Measurements from ENCODE around the gene MRPS31.
"Not testable (repeated sequence)": the region's sequence is repeated elsewhere in the genome, so short reads cannot be mapped to it uniquely, and the experiment has no call there.

MRPS31 gene

GRCh38 chr13:40800559-40800958, 29.6 kb upstream of the MRPS31 start:
- H3K36me3 ChIP-seq (ENCODE audit: control insufficient read depth, insufficient read depth, low read length) = no peaks in the 10 kb centered on the region
- H3K4me3 ChIP-seq (ENCODE audit: low read length) = no peak overlapping the region
- H3K4me1 ChIP-seq (ENCODE audit: control insufficient read depth, insufficient read depth, low read length) = peaks cover 24% of the 10 kb centered on the region
- no peaks in the 10 kb centered on the region for H3K27me3 ChIP-seq (ENCODE audit: control insufficient read depth, insufficient read depth, low read length)
- no peaks in the 10 kb centered on the region for H3K9me3 ChIP-seq (ENCODE audit: control insufficient read depth, low read length)
- H3K9ac ChIP-seq (ENCODE audit: low read length) = no peak overlapping the region

DNA sequence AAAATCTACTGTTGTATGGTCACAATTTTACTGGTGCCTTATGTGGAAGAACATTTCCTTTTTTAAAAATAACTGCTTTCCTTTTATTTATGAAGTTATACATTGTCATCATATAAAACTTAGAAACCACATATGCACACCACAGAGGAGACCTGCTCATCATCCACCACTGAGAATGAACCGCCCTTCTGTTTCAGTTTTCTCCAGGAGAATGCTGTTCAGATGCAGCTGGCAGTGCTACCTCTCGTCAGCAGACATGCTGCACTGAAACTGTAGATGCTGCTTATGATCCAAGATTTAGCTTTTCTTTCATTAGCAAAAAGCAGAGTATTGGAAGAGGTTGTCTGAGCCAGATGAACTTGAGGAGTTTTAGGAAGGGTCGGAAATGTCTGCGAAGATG, 28.5 kb upstream of the MRPS31 start:
- Histone ChIP-seq H3K9me3 (ENCODE audit: control insufficient read depth, low read length) (no peaks in the 10 kb centered on the region), H3K4me1 (ENCODE audit: control insufficient read depth, insufficient read depth, low read length) (peaks cover 24% of the 10 kb centered on the region), H3K4me3 (ENCODE audit: low read length) (no peak overlapping the region), H3K36me3 (ENCODE audit: control insufficient read depth, insufficient read depth, low read length) (no peaks in the 10 kb centered on the region), H3K27me3 (ENCODE audit: control insufficient read depth, insufficient read depth, low read length) (no peaks in the 10 kb centered on the region), H3K9ac (ENCODE audit: low read length) (no peak overlapping the region)

GRCh38 chr13:40798380-40798779, 27.4 kb upstream of the MRPS31 start:
- Histone ChIP-seq H3K4me3 (ENCODE audit: low read length) (peak overlapping the region; percentile 57), H3K4me1 (ENCODE audit: control insufficient read depth, insufficient read depth, low read length) (peaks cover 24% of the 10 kb centered on the region), H3K9ac (ENCODE audit: low read length) (peak overlapping the region; percentile 57), H3K9me3 (ENCODE audit: control insufficient read depth, low read length) (no peaks in the 10 kb centered on the region), H3K27me3 (ENCODE audit: control insufficient read depth, insufficient read depth, low read length) (no peaks in the 10 kb centered on the region), H3K36me3 (ENCODE audit: control insufficient read depth, insufficient read depth, low read length) (no peaks in the 10 kb centered on the region)

GRCh38 chr13:40796649-40797048, 25.7 kb upstream of the MRPS31 start:
- Histone ChIP-seq H3K4me3 (ENCODE audit: low read length) (no peak overlapping the region), H3K36me3 (ENCODE audit: control insufficient read depth, insufficient read depth, low read length) (no peaks in the 10 kb centered on the region), H3K4me1 (ENCODE audit: control insufficient read depth, insufficient read depth, low read length) (peaks cover 16% of the 10 kb centered on the region), H3K9me3 (ENCODE audit: control insufficient read depth, low read length) (no peaks in the 10 kb centered on the region), H3K27me3 (ENCODE audit: control insufficient read depth, insufficient read depth, low read length) (no peaks in the 10 kb centered on the region), H3K9ac (ENCODE audit: low read length) (no peak overlapping the region)

DNA sequence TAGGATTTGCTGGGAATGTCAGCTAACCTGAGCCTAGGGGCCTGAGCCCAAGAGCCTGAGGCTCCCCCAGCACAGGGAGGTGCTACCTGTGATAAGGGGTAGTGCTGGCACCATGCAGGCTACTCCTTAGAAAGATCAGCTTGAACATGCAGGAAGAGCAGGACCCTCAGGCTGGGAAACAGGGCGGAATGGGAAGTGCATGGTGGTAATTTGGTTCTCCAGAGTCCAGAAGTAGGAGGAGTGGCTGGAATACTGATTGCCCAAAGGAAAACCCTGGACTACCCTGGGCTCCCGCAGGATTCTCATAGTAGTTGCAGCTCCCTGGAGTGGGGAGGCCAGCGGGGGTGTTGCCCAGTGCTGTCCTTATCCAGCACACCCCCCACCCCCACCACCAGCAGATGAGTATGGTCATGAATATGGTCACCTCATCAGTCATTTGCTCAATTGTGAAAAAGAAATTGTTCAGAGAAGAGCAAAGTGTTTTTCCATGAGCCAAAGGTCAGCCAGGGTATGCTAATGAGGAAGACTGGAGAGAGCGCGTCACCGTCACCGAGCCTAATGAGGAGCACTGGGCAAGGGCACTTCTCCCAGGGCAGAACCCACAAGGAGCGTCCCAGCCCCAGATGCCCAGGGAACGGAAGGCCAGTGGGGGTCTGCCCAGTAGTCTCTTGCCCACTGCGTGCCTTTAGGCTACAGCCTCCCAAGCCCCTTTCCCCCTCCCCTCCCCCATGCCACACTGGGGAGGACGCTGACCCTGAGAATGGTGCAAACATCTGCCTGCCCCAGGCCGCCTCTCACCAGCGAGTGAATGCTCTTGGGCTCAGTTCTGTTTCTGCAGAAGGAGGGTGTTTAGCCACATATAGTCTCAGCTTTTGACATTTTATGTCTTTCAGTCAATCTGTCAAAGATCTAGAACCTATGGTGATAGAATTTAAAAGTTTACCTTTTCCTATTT, 23.7 kb upstream of the MRPS31 start:
- no peak overlapping the region for H3K4me3 ChIP-seq (ENCODE audit: low read length)
- H3K4me1 ChIP-seq (ENCODE audit: control insufficient read depth, insufficient read depth, low read length) = peaks cover 9% of the 10 kb centered on the region
- no peaks in the 10 kb centered on the region for H3K27me3 ChIP-seq (ENCODE audit: control insufficient read depth, insufficient read depth, low read length)
- H3K9me3 ChIP-seq (ENCODE audit: control insufficient read depth, low read length) = no peaks in the 10 kb centered on the region
- no peaks in the 10 kb centered on the region for H3K36me3 ChIP-seq (ENCODE audit: control insufficient read depth, insufficient read depth, low read length)
- H3K9ac ChIP-seq (ENCODE audit: low read length) = no peak overlapping the region

GRCh38 chr13:40793339-40793738, 22.3 kb upstream of the MRPS31 start:
- no peaks in the 10 kb centered on the region for H3K36me3 ChIP-seq (ENCODE audit: control insufficient read depth, insufficient read depth, low read length)
- H3K4me1 ChIP-seq (ENCODE audit: control insufficient read depth, insufficient read depth, low read length) = no peaks in the 10 kb centered on the region
- no peak overlapping the region for H3K9ac ChIP-seq (ENCODE audit: low read length)
- no peaks in the 10 kb centered on the region for H3K27me3 ChIP-seq (ENCODE audit: control insufficient read depth, insufficient read depth, low read length)
- no peaks in the 10 kb centered on the region for H3K9me3 ChIP-seq (ENCODE audit: control insufficient read depth, low read length)
- no peak overlapping the region for H3K4me3 ChIP-seq (ENCODE audit: low read length)

- Histone ChIP-seq H3K4me3 (ENCODE audit: low read length) (no peak overlapping the region), H3K9ac (ENCODE audit: low read length) (no peak overlapping the region), H3K4me1 (ENCODE audit: control insufficient read depth, insufficient read depth, low read length) (no peaks in the 10 kb centered on the region), H3K36me3 (ENCODE audit: control insufficient read depth, insufficient read depth, low read length) (no peaks in the 10 kb centered on the region), H3K9me3 (ENCODE audit: control insufficient read depth, low read length) (no peaks in the 10 kb centered on the region), H3K27me3 (ENCODE audit: control insufficient read depth, insufficient read depth, low read length) (no peaks in the 10 kb centered on the region)
Measured at GRCh38 chr13:40792284-40793051, 21.5 kb upstream of the MRPS31 start.

- Histone ChIP-seq H3K36me3 (ENCODE audit: control insufficient read depth, insufficient read depth, low read length) (no peaks in the 10 kb centered on the region), H3K27me3 (ENCODE audit: control insufficient read depth, insufficient read depth, low read length) (no peaks in the 10 kb centered on the region), H3K4me1 (ENCODE audit: control insufficient read depth, insufficient read depth, low read length) (no peaks in the 10 kb centered on the region), H3K9me3 (ENCODE audit: control insufficient read depth, low read length) (no peaks in the 10 kb centered on the region), H3K9ac (ENCODE audit: low read length) (peak overlapping the region; percentile 83), H3K4me3 (ENCODE audit: low read length) (no peak overlapping the region)
Measured at GRCh38 chr13:40790154-40790616, 19.2 kb upstream of the MRPS31 start.

DNA sequence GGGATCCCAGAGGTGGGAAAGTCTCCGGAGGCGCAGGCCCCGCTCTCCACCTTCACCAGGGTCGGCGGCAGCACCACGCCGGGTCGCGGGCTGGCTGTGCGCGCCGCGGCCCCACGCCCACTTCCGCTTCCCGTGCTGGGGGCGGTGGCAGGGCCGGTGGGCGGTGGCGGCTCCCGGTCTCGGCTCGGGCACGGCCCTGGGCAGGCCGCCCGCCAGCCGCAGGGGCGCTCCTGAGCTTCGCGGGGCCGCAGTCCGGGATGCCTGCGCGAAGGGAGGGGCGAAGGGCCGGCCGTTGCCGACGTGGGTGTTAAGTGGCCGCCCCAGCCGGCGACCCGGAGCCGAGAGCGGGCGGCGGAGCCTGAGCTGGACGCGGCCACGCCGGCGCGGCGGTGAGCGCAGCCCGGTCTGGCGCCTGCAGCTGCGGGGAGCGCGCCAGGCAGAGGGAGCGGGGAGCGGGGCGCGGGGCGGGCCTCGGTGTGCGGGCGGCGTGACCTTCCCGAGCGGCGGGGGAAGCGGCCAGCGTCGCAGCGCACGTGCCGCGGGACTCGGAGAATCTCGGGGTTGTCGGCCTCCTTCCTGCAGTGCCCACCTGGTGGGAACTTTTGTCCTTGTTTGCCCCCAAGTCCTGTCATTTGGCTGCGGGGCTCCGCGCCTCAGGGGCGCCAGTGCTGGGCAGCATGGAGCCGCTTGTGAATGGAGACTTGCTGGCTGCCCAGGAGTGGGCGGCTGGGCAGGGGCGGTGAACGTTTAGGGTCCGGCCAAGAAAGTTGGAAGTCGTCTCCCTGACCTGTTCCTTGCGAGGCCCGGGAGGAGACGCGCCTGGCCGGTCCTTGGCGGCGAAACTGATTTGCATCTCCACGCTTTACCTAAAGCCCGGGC, 18.5 kb upstream of the MRPS31 start, which contains the start of gene SLC25A15:
Gene SLC25A15 (plus strand): TSS at position 337 of the 879 bp plus-strand sequence. CDS start 3,616 bp downstream, outside the sequence.
- H3K36me3 ChIP-seq (ENCODE audit: control insufficient read depth, insufficient read depth, low read length) = no peaks in the 10 kb centered on the region
- H3K9me3 ChIP-seq (ENCODE audit: control insufficient read depth, low read length) = no peaks in the 10 kb centered on the region
- peak within 1 kb of the TSS; percentile 83 for H3K9ac ChIP-seq (ENCODE audit: low read length)
- peak within 1 kb of the TSS; percentile 28 for H3K4me3 ChIP-seq (ENCODE audit: low read length)
- no peaks in the 10 kb centered on the region for H3K27me3 ChIP-seq (ENCODE audit: control insufficient read depth, insufficient read depth, low read length)
- no peaks in the 10 kb centered on the region for H3K4me1 ChIP-seq (ENCODE audit: control insufficient read depth, insufficient read depth, low read length)

- H3K27me3 ChIP-seq (ENCODE audit: control insufficient read depth, insufficient read depth, low read length); H3K9me3 ChIP-seq (ENCODE audit: control insufficient read depth, low read length); H3K36me3 ChIP-seq (ENCODE audit: control insufficient read depth, insufficient read depth, low read length); H3K4me1 ChIP-seq (ENCODE audit: control insufficient read depth, insufficient read depth, low read length): not testable (repeated sequence)
- Histone ChIP-seq H3K9ac (ENCODE audit: low read length) (peak overlapping the region; percentile 83), H3K4me3 (ENCODE audit: low read length) (peak overlapping the region; percentile 28)
Measured at GRCh38 chr13:40788540-40789274, 17.7 kb upstream of the MRPS31 start.

GRCh38 chr13:40787062-40787461, 16.1 kb upstream of the MRPS31 start:
- no peaks in the 10 kb centered on the region for H3K9me3 ChIP-seq (ENCODE audit: control insufficient read depth, low read length)
- no peaks in the 10 kb centered on the region for H3K27me3 ChIP-seq (ENCODE audit: control insufficient read depth, insufficient read depth, low read length)
- no peak overlapping the region for H3K4me3 ChIP-seq (ENCODE audit: low read length)
- no peak overlapping the region for H3K9ac ChIP-seq (ENCODE audit: low read length)
- H3K36me3 ChIP-seq (ENCODE audit: control insufficient read depth, insufficient read depth, low read length) = no peaks in the 10 kb centered on the region
- H3K4me1 ChIP-seq (ENCODE audit: control insufficient read depth, insufficient read depth, low read length) = no peaks in the 10 kb centered on the region

Data from mucosa of stomach (tissue), 1 donor.